OCI-LY1 (cell line): ENCODE results near the gene SLC24A4.

Experiments used
- CTCF ChIP-seq: fragments of 200-600 bp; sonication (generic), shearing (Covaris generic); IDR thresholded peaks from 2 replicates; pipeline ENCODE4 v1.5.1; 2017; ENCODE audit warnings: mild to moderate bottlenecking, antibody characterized with exemption, low read length, moderate library complexity, mixed read lengths
- EZH2 ChIP-seq: fragments of 200-600 bp; sonication (generic), shearing (Covaris generic); IDR thresholded peaks from 2 replicates; pipeline ENCODE4 v1.8.0; 2017; ENCODE audit warnings: borderline replicate concordance, mixed run types, mild to moderate bottlenecking, antibody characterized with exemption, low read length, moderate library complexity, mixed read lengths

GRCh38 chr14:92481386-92481785 is 158.4 kb downstream of the SLC24A4 start:
- no peak for TF ChIP-seq CTCF
- no peak for TF ChIP-seq EZH2
